Stimulated activated effector memory CD8-positive, alpha-beta T cell treated with anti-CD3 and anti-CD28 coated beads, Interleukin-12 subunit alpha, Interleukin-12 subunit beta, amount 100 ng/mL, for 72 hours (primary cell): ENCODE data around the gene SNX21.
"Not testable (repeated sequence)": the region's sequence is repeated elsewhere in the genome, so short reads cannot be mapped to it uniquely, and the experiment has no call there.

ENCODE experiments used
- ATAC-seq: fragments of 150-1000 bp; cut with Tn5 transposase; 2 replicates; pipeline ENCODE4 v1.10.0; 2021
- DNase-seq, 2 donors: peaks; one replicate each; pipeline ENCODE4 v3.0.0; 2021 to 2022; ENCODE audit warnings: low spot score in 2 of 2
- H3K27ac Mint-ChIP-seq: one replicate; pipeline ENCODE4 v1.8.0; 2022; ENCODE audit warnings: mild to moderate bottlenecking, mixed read lengths
- H3K36me3 Mint-ChIP-seq: one replicate; pipeline ENCODE4 v1.8.0; 2022; ENCODE audit warnings: mild to moderate bottlenecking, mixed read lengths
- H3K4me1 Mint-ChIP-seq: one replicate; pipeline ENCODE4 v1.8.0; 2022; ENCODE audit warnings: mixed read lengths
- H3K4me3 Mint-ChIP-seq: one replicate; pipeline ENCODE4 v1.8.0; 2022; ENCODE audit warnings: mild to moderate bottlenecking, mixed read lengths
- H3K9me3 Mint-ChIP-seq: one replicate; pipeline ENCODE4 v1.8.0; 2022; ENCODE audit warnings: mixed read lengths

Gene SNX21

GRCh38 chr20:45857114-45857881 lies 23.7 kb downstream of the SNX21 start, which contains the start of the genes ACOT8 and ZSWIM3:
ACOT8 (minus strand) TSS chr20:45857392; CDS start chr20:45857315, 77 bp downstream.
ZSWIM3 (plus strand) TSS chr20:45857614; CDS start chr20:45857826, 212 bp downstream.
- Mint-ChIP-seq H3K36me3 (peaks cover 15% of the 10 kb centered on the region), H3K4me1 (peaks cover 36% of the 10 kb centered on the region), H3K4me3 (peak within 1 kb of the TSS; percentile 98), H3K9me3 (no peaks in the 10 kb centered on the region), H3K27ac (peak within 1 kb of the TSS; percentile 97)
- peak; percentile 83 to 94 for DNase-seq
- peak; percentile 98 for ATAC-seq

- Mint-ChIP-seq H3K36me3 (peaks cover 10% of the 10 kb centered on the region), H3K4me1 (peaks cover 36% of the 10 kb centered on the region), H3K9me3 (no peaks in the 10 kb centered on the region), H3K4me3 (peak overlapping the region; percentile 98), H3K27ac (peak overlapping the region; percentile 97)
- ATAC-seq (peak; percentile 57), DNase-seq (no peak)
Observed at GRCh38 chr20:45857882-45858216, 24.2 kb downstream of the SNX21 start.

- no peaks in the 10 kb centered on the region for H3K36me3 Mint-ChIP-seq
- no peak overlapping the region for H3K27ac Mint-ChIP-seq
- H3K4me3 Mint-ChIP-seq, result no peak overlapping the region
- DNase-seq, result no peak
- no peaks in the 10 kb centered on the region for H3K9me3 Mint-ChIP-seq
- ATAC-seq, result no peak
- peaks cover 36% of the 10 kb centered on the region for H3K4me1 Mint-ChIP-seq
Observed at GRCh38 chr20:45859916-45860315, 26.3 kb downstream of the SNX21 start.

DNA sequence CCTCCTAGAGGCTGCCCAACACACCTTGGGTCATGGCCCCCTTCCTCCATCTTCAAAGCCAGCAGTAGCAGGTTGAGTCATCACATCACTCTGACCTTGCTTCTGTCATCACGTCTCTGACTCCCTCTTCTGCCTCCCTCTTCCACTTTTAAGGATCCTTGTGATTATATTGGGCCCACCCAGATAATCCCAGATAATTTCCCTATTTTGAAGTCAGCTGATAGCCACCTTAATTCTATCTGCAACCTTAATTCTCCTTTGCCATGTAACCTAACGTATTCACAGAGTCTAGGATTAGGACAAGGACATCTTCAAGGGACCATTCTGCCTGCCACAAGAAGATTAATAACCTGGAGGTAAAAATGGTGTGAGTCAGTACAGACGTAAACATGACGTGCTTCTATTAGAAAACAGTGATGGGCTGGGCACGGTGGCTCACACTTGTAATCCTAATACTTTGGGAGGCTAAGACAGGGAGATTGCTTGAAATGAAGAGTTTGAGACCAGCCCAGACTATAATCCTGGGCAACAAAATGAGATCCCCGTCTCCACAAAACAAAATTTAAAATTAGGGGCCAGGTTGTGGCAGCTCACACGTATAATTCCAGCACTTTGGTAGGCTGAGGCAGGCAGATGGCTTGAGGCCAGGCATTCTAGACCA lies 27.1 kb downstream of the SNX21 start:
- Mint-ChIP-seq H3K4me1 (peaks cover 36% of the 10 kb centered on the region), H3K27ac (no peak overlapping the region), H3K4me3 (no peak overlapping the region), H3K36me3 (no peaks in the 10 kb centered on the region), H3K9me3 (no peaks in the 10 kb centered on the region)
- DNase-seq (no peak), ATAC-seq (no peak)

- DNase-seq, result no peak
- H3K9me3 Mint-ChIP-seq, result no peaks in the 10 kb centered on the region
- H3K4me3 Mint-ChIP-seq, result no peak overlapping the region
- no peak for ATAC-seq
- no peaks in the 10 kb centered on the region for H3K36me3 Mint-ChIP-seq
- H3K27ac Mint-ChIP-seq, result no peak overlapping the region
- peaks cover 30% of the 10 kb centered on the region for H3K4me1 Mint-ChIP-seq
Observed at GRCh38 chr20:45861221-45862075, 27.8 kb downstream of the SNX21 start.

- peaks cover 16% of the 10 kb centered on the region for H3K4me1 Mint-ChIP-seq
- no peaks in the 10 kb centered on the region for H3K36me3 Mint-ChIP-seq
- H3K27ac Mint-ChIP-seq, result no peak overlapping the region
- no peaks in the 10 kb centered on the region for H3K9me3 Mint-ChIP-seq
- DNase-seq (no peak), ATAC-seq (no peak)
- H3K4me3 Mint-ChIP-seq, result no peak overlapping the region
Observed at GRCh38 chr20:45863543-45864470, 30.2 kb downstream of the SNX21 start.

DNA sequence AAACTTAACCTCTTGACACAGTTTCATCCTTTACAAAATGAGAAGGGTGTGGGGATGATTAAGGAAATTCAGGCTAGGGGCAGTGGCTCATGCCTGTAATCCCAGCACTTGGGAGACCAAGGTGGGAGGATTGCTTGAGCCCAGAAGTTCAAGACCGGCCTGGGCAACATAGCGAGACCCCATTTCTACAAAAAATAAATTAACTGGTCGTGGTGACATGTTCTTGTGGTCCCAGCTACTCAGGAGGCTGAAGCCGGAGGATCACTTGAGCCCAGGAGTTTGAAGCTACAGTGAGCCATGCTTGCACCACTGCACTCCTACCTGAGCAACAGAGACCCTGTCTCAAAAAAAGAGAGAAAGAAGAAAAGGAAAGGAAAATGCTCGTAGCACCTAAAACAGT lies 32.9 kb downstream of the SNX21 start:
- Mint-ChIP-seq H3K9me3 (no peaks in the 10 kb centered on the region), H3K4me3 (no peak overlapping the region), H3K4me1 (no peaks in the 10 kb centered on the region), H3K27ac (no peak overlapping the region), H3K36me3 (no peaks in the 10 kb centered on the region)
- no peak for ATAC-seq
- DNase-seq, result no peak

DNA sequence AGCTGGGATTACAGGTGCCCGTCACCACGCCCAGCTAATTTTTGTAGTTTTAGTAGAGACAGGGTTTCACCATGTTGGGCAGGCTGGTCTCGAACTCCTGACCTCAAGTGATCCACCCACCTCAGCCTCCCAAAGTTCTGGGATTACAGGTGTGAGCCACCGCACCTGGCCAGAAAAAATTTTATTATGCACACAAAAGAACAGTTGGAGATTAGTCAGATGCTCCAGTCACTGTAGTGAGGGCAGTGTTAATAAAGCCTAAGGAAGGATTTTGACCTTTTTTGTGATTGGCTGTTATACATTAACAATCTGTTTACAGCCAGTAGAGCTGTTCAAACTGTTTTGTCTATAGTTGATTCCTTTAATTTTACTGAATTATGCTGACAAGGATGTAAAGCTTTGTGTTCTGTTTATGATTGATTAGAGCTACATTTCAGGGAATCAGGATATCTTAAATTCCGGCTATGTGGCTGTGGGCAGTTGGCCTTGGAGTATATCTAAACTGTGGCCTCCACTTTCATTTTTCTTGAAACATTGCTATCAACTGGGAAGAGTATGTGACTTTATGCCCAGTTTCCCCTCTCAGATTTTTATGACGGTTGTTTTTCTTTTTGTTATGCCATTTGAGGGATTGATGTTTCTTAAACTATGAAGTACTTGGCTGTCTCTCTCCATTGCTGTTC lies 33.7 kb downstream of the SNX21 start:
- Mint-ChIP-seq H3K4me3 (no peak overlapping the region), H3K36me3 (no peaks in the 10 kb centered on the region), H3K4me1 (no peaks in the 10 kb centered on the region), H3K27ac (no peak overlapping the region), H3K9me3 (no peaks in the 10 kb centered on the region)
- ATAC-seq, result no peak
- DNase-seq, result no peak

DNA sequence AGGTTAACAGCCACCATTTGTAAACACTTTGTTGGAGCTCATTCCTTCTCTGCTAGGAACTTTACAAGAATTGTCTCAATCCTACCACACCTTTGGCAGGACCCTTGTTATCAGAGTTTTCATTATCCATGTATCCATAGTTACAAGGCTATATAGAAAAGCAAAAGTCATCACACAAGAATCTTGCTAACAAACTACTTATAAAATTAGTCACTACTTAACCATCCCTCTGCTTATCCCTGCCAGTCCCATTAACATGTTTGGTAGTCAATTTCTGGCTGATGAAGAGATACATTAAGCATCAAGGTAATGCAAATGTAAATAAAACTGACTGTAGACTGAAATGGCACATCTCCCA lies 34.2 kb downstream of the SNX21 start:
- Mint-ChIP-seq H3K4me3 (no peak overlapping the region), H3K27ac (no peak overlapping the region)
- ATAC-seq, result no peak

GRCh38 chr20:45872626-45873025 lies 39.0 kb downstream of the SNX21 start:
- H3K36me3 Mint-ChIP-seq, result no peaks in the 10 kb centered on the region
- ATAC-seq, result no peak
- H3K9me3 Mint-ChIP-seq, result no peaks in the 10 kb centered on the region
- no peaks in the 10 kb centered on the region for H3K4me1 Mint-ChIP-seq
- no peak for DNase-seq
- no peak overlapping the region for H3K27ac Mint-ChIP-seq
- H3K4me3 Mint-ChIP-seq, result no peak overlapping the region

More for the DNA sequence above, 34.2 kb downstream of the SNX21 start:
- DNase-seq, result no peak
- Mint-ChIP-seq H3K4me1 (no peaks in the 10 kb centered on the region), H3K9me3 (no peaks in the 10 kb centered on the region), H3K36me3 (no peaks in the 10 kb centered on the region)

DNA sequence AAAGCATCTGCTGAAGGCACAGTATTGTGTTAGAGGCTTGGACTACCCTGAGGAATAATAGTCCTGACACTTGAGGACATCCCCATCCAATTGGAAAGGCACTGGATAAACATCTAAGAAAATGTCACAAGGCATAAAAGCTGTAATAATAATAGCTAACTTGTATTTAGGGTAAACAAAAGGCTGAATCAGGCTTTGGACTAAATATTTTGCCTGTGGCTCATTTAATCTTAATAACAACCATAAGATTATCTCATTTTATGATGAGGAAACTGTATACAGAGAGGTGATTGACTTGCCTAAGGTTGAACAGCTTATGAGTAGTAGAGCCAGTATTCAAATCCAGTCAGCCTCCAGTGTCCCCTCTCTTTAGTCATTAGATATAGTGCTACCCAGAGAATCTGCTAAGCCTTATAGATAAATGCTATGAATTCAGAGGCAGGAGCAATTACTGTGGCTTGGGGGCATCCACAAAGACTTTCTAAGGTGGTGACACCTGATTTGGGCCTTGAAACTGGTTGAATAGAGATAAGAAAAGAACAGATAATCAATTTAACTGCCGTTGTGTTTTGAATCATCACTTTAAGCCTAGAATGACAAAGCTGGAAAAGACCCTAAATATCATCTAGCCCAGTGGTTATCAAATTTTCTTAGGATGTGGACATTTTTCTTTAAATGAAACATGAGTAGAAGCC lies 40.0 kb downstream of the SNX21 start:
- no peak overlapping the region for H3K4me3 Mint-ChIP-seq
- DNase-seq (no peak), ATAC-seq (no peak)
- H3K4me1 Mint-ChIP-seq, result no peaks in the 10 kb centered on the region
- no peaks in the 10 kb centered on the region for H3K9me3 Mint-ChIP-seq
- no peak overlapping the region for H3K27ac Mint-ChIP-seq
- H3K36me3 Mint-ChIP-seq, result no peaks in the 10 kb centered on the region

GRCh38 chr20:45874104-45874481 lies 40.5 kb downstream of the SNX21 start:
- not testable (repeated sequence) for H3K27ac Mint-ChIP-seq

GRCh38 chr20:45874576-45874975 lies 41.0 kb downstream of the SNX21 start:
- DNase-seq (no peak), ATAC-seq (no peak)
- Mint-ChIP-seq H3K4me3 (no peak overlapping the region), H3K27ac (no peak overlapping the region), H3K4me1 (no peaks in the 10 kb centered on the region), H3K36me3 (no peaks in the 10 kb centered on the region), H3K9me3 (no peaks in the 10 kb centered on the region)

More at GRCh38 chr20:45874104-45874481, 40.5 kb downstream of the SNX21 start:
- not testable (repeated sequence) for DNase-seq, H3K9me3 Mint-ChIP-seq, H3K4me3 Mint-ChIP-seq, ATAC-seq, H3K36me3 Mint-ChIP-seq, H3K4me1 Mint-ChIP-seq
